ENCODE measurements around the gene INTS14. TPM values are rescaled to one million over a fixed set of nuclear protein-coding genes. Genes with fewer than 3 reads are reported as not detected.

The INTS14 gene
- total RNA-seq, 2 donors from 2014 or later = 26.0 to 28.3 TPM

DNA sequence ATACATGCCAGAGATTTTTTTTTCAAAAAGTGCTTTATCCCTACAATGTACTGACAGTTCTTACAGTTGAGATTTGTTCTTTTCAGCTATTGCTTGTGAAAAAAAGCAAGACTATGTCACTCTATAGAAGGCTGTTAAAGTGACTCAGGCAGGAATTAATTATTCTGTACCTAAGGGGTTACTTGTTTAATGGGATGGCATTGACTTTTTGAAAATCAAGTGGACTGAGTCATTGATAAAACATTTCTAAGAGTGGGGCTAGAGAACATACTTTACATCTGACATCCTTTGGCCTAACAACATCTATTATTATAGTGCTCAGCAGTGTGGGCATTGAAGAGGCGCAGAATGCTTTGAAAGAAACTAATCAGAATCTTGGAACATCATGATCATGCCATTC, 34.3 kb downstream of the INTS14 start:
- Histone ChIP-seq H3K9me3 (no peaks in the 10 kb centered on the region), H3K27ac (no peak overlapping the region), H3K27me3 (no peaks in the 10 kb centered on the region), H3K4me3 (no peak overlapping the region), H3K4me1 (no peaks in the 10 kb centered on the region), H3K36me3 (replicated peaks in 1 of 2; ENCODE audit: insufficient read depth in 1 of 2, low read depth in 2 of 2) (peaks cover 0 to 20% of the 10 kb centered on the region in 2 donors)
- intact Hi-C loops (cut with DNase I) = no loop called here
- TF ChIP-seq POLR2A (IDR thresholded peaks at IDR 0.05) = no peak
- TF ChIP-seq, protein P1, sequence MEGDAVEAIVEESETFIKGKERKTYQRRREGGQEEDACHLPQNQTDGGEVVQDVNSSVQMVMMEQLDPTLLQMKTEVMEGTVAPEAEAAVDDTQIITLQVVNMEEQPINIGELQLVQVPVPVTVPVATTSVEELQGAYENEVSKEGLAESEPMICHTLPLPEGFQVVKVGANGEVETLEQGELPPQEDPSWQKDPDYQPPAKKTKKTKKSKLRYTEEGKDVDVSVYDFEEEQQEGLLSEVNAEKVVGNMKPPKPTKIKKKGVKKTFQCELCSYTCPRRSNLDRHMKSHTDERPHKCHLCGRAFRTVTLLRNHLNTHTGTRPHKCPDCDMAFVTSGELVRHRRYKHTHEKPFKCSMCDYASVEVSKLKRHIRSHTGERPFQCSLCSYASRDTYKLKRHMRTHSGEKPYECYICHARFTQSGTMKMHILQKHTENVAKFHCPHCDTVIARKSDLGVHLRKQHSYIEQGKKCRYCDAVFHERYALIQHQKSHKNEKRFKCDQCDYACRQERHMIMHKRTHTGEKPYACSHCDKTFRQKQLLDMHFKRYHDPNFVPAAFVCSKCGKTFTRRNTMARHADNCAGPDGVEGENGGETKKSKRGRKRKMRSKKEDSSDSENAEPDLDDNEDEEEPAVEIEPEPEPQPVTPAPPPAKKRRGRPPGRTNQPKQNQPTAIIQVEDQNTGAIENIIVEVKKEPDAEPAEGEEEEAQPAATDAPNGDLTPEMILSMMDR (IDR thresholded peaks at IDR 0.05) = no peak
- no peak for ATAC-seq
- WGBS, 2 donors = 100% methylated on average over 1 of the region's 1 CpG
- DNase-seq = no peak

DNA sequence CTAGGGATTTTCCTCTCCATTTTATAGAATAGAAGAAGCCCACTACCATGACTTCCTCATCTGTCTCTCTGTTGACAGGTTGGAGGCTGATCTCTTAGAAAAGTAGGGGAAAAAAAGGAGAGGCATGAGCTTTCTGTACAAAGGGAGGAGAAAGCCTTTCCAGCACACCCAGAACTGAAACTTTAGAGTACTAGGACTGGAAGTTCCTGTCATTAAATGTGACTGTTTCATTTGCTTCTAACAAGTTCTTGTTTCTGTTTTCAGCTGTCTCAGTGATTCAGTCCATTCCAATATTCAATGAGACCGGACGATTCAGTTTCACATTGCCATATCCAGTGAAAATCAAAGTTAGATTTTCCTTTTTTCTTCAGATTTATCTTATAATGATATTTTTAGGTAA, 39.0 kb downstream of the INTS14 start:
- intact Hi-C loops (cut with DNase I) = no loop called here
- Histone ChIP-seq H3K9me3 (no peaks in the 10 kb centered on the region), H3K4me3 (no peak overlapping the region), H3K27ac (no peak overlapping the region), H3K36me3 (replicated peaks in 1 of 2; ENCODE audit: insufficient read depth in 1 of 2, low read depth in 2 of 2) (peaks cover 0 to 7% of the 10 kb centered on the region in 2 donors), H3K4me1 (no peaks in the 10 kb centered on the region), H3K27me3 (no peaks in the 10 kb centered on the region)
- ATAC-seq = no peak
- WGBS, 2 donors = 74 to 86% methylated on average over 2 of the region's 2 CpGs
- TF ChIP-seq, protein P1 (IDR thresholded peaks at IDR 0.05) = no peak
- no peak for TF ChIP-seq POLR2A (IDR thresholded peaks at IDR 0.05)
- DNase-seq = no peak

DNA sequence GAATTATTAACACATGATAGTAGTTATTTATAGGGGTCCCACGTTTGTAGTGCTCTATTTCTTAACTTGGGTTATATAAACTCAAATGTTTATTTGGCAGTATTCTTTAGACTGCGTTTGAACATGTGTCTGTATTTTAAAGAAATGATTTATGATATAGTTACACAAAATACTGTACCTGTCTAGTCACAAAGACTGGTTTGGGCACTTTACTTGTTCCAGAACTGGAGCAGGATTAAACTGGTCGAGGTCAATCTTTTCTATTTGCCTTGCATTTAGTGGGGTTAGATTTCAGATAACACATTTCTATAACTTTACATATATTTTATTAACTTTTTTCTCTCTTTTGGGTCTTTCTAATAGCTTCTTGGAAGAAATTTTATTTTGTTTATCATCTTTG, 41.2 kb downstream of the INTS14 start:
- no peak overlapping the region for H3K4me3 ChIP-seq
- intact Hi-C loops (cut with DNase I) = no loop called here
- WGBS, 2 donors = 51 to 54% methylated on average over 3 of the region's 3 CpGs
- no peak for DNase-seq
- no peak overlapping the region for H3K27ac ChIP-seq
- no peaks in the 10 kb centered on the region for H3K4me1 ChIP-seq
- no peak for ATAC-seq
- H3K27me3 ChIP-seq = no peaks in the 10 kb centered on the region
- no peak for TF ChIP-seq POLR2A (IDR thresholded peaks at IDR 0.05)
- TF ChIP-seq, protein P1 (IDR thresholded peaks at IDR 0.05) = no peak
- H3K9me3 ChIP-seq = no peaks in the 10 kb centered on the region
- peaks cover 0 to 13% of the 10 kb centered on the region in 2 donors for H3K36me3 ChIP-seq (replicated peaks in 1 of 2; ENCODE audit: insufficient read depth in 1 of 2, low read depth in 2 of 2)

DNA sequence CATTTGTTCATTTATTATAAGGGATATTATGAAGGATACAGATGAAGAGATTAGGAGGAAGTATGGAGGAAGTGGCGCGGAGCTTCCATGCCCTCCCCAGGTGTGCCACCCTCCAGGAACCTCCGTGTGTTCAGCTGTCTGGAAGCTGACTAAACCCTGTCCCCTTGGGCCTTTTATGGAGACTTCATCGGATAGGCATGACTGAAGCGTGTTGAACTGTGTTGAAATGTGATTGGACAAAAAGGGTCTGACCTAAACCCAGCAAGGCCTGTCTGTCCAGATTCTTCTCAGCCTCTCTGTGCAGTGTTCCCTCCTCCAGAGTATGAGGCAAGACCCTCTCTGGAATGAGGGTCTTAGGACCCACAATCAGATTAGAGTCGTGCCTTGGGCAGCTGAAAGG, 49.0 kb downstream of the INTS14 start:
- no peaks in the 10 kb centered on the region for H3K9me3 ChIP-seq
- intact Hi-C loops (cut with DNase I) = no loop called here
- H3K4me1 ChIP-seq = no peaks in the 10 kb centered on the region
- no peak for DNase-seq
- no peaks in the 10 kb centered on the region for H3K27me3 ChIP-seq
- 81 to 91% methylated on average over 6 of the region's 6 CpGs for WGBS, 2 donors
- peaks cover 0 to 7% of the 10 kb centered on the region in 2 donors for H3K36me3 ChIP-seq (replicated peaks in 1 of 2; ENCODE audit: insufficient read depth in 1 of 2, low read depth in 2 of 2)
- H3K4me3 ChIP-seq = no peak overlapping the region
- H3K27ac ChIP-seq = no peak overlapping the region
- no peak for ATAC-seq
- TF ChIP-seq POLR2A (IDR thresholded peaks at IDR 0.05) = no peak
- TF ChIP-seq, protein P1 (IDR thresholded peaks at IDR 0.05) = no peak

DNA sequence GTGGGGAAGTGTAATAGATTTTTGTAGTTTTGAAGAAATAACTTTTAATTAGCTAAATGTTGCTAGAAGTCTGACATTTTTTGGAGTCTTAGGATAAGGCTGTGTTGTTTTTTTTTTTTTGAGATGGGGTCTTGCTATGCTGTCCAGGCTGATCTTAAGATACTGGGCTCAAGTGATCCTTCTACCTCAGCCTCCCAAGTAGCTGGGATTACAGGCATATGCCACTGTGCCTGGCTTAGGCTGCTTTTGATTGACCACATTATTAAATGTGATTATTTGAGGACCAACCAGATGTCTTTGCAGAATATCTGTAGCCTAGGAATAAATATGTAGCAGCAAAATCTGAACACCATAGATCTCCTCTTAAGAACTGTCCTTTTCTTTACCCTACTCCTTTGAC, 51.0 kb downstream of the INTS14 start:
- no peak for ATAC-seq
- Histone ChIP-seq H3K4me1 (no peaks in the 10 kb centered on the region), H3K36me3 (replicated peaks in 1 of 2; ENCODE audit: insufficient read depth in 1 of 2, low read depth in 2 of 2) (peaks cover 0 to 3% of the 10 kb centered on the region in 2 donors), H3K9me3 (no peaks in the 10 kb centered on the region), H3K27me3 (no peaks in the 10 kb centered on the region), H3K27ac (no peak overlapping the region), H3K4me3 (no peak overlapping the region)
- intact Hi-C loops (cut with DNase I) = no loop called here
- DNase-seq = no peak
- TF ChIP-seq, protein P1 (IDR thresholded peaks at IDR 0.05) = no peak
- TF ChIP-seq POLR2A (IDR thresholded peaks at IDR 0.05) = no peak
